Fibroblast of skin of back (primary cell): ENCODE results near the gene LSM14B.
"Not testable (repeated sequence)": the region's sequence is repeated elsewhere in the genome, so short reads cannot be mapped to it uniquely, and the experiment has no call there.

ENCODE experiments used
- DNase-seq: peaks from one replicate; pipeline ENCODE4 v3.0.0-alpha.2; 2013

LSM14B gene

GRCh38 chr20:62114894-62115293 lies 7.4 kb upstream of the LSM14B start:
- no peak for DNase-seq

GRCh38 chr20:62115800-62116407 lies 6.4 kb upstream of the LSM14B start:
- not testable (repeated sequence) for DNase-seq

- no peak for DNase-seq
These were observed 5.5 kb upstream of the LSM14B start for GRCh38 chr20:62116558-62117361.

GRCh38 chr20:62117362-62117646 lies 5.0 kb upstream of the LSM14B start:
- DNase-seq: no peak

- no peak for DNase-seq
These were observed 4.6 kb upstream of the LSM14B start for GRCh38 chr20:62117658-62118057.

- DNase-seq: no peak
These were observed 3.9 kb upstream of the LSM14B start for GRCh38 chr20:62118113-62119043.

GRCh38 chr20:62119115-62119514 lies 3.2 kb upstream of the LSM14B start:
- no peak for DNase-seq

- DNase-seq: no peak
These were observed 2.5 kb upstream of the LSM14B start for GRCh38 chr20:62119591-62120364.

- DNase-seq: no peak
These were observed 1.9 kb upstream of the LSM14B start for GRCh38 chr20:62120365-62120762.

- DNase-seq: no peak
These were observed 1.1 kb upstream of the LSM14B start for GRCh38 chr20:62120990-62121775.

- peak; percentile 45 for DNase-seq
These were observed 577 bp downstream of the LSM14B start for GRCh38 chr20:62122654-62123449.

- peak; percentile 41 for DNase-seq
These were observed 1.3 kb downstream of the LSM14B start for GRCh38 chr20:62123450-62124118.

- no peak for DNase-seq
These were observed 3.9 kb downstream of the LSM14B start for GRCh38 chr20:62126141-62126540.

GRCh38 chr20:62127799-62128198 lies 5.5 kb downstream of the LSM14B start:
- DNase-seq: no peak

GRCh38 chr20:62128502-62128901 lies 6.2 kb downstream of the LSM14B start:
- no peak for DNase-seq

- DNase-seq: no peak
These were observed 7.7 kb downstream of the LSM14B start for GRCh38 chr20:62129731-62130531.

GRCh38 chr20:62131560-62132320 lies 9.5 kb downstream of the LSM14B start:
- no peak for DNase-seq

GRCh38 chr20:62132421-62132820 lies 10.1 kb downstream of the LSM14B start:
- no peak for DNase-seq
